HEK293 (cell line): ENCODE results near the gene GNPTAB.

Experiments used
- CTCF ChIA-PET: fragments of 350-600 bp; formaldehyde crosslinking; extraction: SDS; loops from one replicate; lab custom pipeline; 2021; ENCODE audit warnings: antibody characterized with exemption; lab: Yijun Ruan, JAX
- POLR2A ChIA-PET: fragments of 300-600 bp; formaldehyde crosslinking; extraction: SDS; loops from one replicate; lab custom pipeline; 2020; ENCODE audit warnings: antibody characterized with exemption, inconsistent platforms; lab: Yijun Ruan, JAX
- H3K27ac ChIP-seq: fragments of 200-500 bp; sonication (Bioruptor generic); 2 replicates; pipeline ENCODE4 v1.5.1; 2014; ENCODE audit warnings: low read depth, low read length, control low read depth, inconsistent platforms; ENCODE audit errors: extremely low read depth
- H3K36me3 ChIP-seq, 2 experiments: fragments of 200-500 bp in 1 of 2; sonication (Bioruptor generic) in 1 of 2; 1 replicate in 1 of 2; 2 replicates in 1 of 2; pipeline ENCODE4 v1.5.1; 2014 to 2017; ENCODE audit warnings: inconsistent platforms in 2 of 2, low read length in 2 of 2; ENCODE audit not compliant: control insufficient read depth in 2 of 2, insufficient read depth in 1 of 2
- H3K4me1 ChIP-seq: fragments of 200-500 bp; sonication (Bioruptor generic); 2 replicates; pipeline ENCODE4 v1.5.1; 2014; ENCODE audit warnings: mild to moderate bottlenecking, low read length, inconsistent platforms; ENCODE audit not compliant: control insufficient read depth, insufficient read depth
- H3K4me3 ChIP-seq: 2 replicates; pipeline ENCODE4 v1.5.1; 2011; ENCODE audit warnings: low read depth, mild to moderate bottlenecking, control low read depth, low read length, moderate library complexity
- H3K9me3 ChIP-seq: fragments of 200-500 bp; sonication (Bioruptor generic); 2 replicates; pipeline ENCODE4 v1.5.1; 2014; ENCODE audit warnings: low read depth, low read length, inconsistent platforms; ENCODE audit not compliant: control insufficient read depth, insufficient read depth
- FEZF1 ChIP-seq: fragments of 450-650 bp; formaldehyde crosslinking; IDR thresholded peaks from 2 replicates; pipeline ENCODE4 v1.5.1; 2016; ENCODE audit warnings: missing biosample characterization, missing genetic modification characterization
- GLIS2 ChIP-seq: fragments of 450-650 bp; formaldehyde crosslinking; IDR thresholded peaks from 2 replicates; pipeline ENCODE4 v1.5.1; 2016; ENCODE audit warnings: missing biosample characterization, missing genetic modification characterization
- HIC1 ChIP-seq: fragments of 450-650 bp; formaldehyde crosslinking; IDR thresholded peaks from 2 replicates; pipeline ENCODE4 v1.5.1; 2016; ENCODE audit warnings: missing biosample characterization, missing genetic modification characterization
- KLF16 ChIP-seq: fragments of 450-650 bp; formaldehyde crosslinking; IDR thresholded peaks from 2 replicates; pipeline ENCODE4 v1.5.1; 2017; ENCODE audit warnings: missing biosample characterization, missing genetic modification characterization
- MZF1 ChIP-seq: fragments of 450-650 bp; formaldehyde crosslinking; IDR thresholded peaks from 2 replicates; pipeline ENCODE4 v1.5.1; 2017; ENCODE audit warnings: missing biosample characterization, missing genetic modification characterization, borderline replicate concordance
- OSR2 ChIP-seq: fragments of 450-650 bp; formaldehyde crosslinking; IDR thresholded peaks from 2 replicates; pipeline ENCODE4 v1.5.1; 2016; ENCODE audit warnings: missing biosample characterization, missing genetic modification characterization
- PRDM6 ChIP-seq: fragments of 450-650 bp; formaldehyde crosslinking; IDR thresholded peaks from 2 replicates; pipeline ENCODE4 v1.5.1; 2017; ENCODE audit warnings: missing biosample characterization, missing genetic modification characterization
- SCRT1 ChIP-seq: fragments of 450-650 bp; formaldehyde crosslinking; IDR thresholded peaks from 2 replicates; pipeline ENCODE4 v1.5.1; 2016; ENCODE audit warnings: missing biosample characterization, missing genetic modification characterization, borderline replicate concordance
- SP7 ChIP-seq: fragments of 450-650 bp; formaldehyde crosslinking; IDR thresholded peaks from 2 replicates; pipeline ENCODE4 v1.5.1; 2016; ENCODE audit warnings: missing biosample characterization, missing genetic modification characterization
- TRIM28 ChIP-seq: IDR thresholded peaks from 2 replicates; pipeline ENCODE4 v1.6.1; 2011; ENCODE audit warnings: low read length, control low read depth, borderline replicate concordance
- ZBTB11 ChIP-seq: fragments of 450-650 bp; formaldehyde crosslinking; conservative IDR thresholded peaks from 2 replicates; pipeline ENCODE4 v1.5.1; 2016; ENCODE audit warnings: low read depth, missing biosample characterization, missing genetic modification characterization
- ZNF488 ChIP-seq: fragments of 450-650 bp; formaldehyde crosslinking; IDR thresholded peaks from 2 replicates; pipeline ENCODE4 v1.5.1; 2016; ENCODE audit warnings: missing biosample characterization, missing genetic modification characterization
- ZNF629 ChIP-seq: fragments of 450-650 bp; formaldehyde crosslinking; IDR thresholded peaks from 2 replicates; pipeline ENCODE4 v1.5.1; 2017; ENCODE audit warnings: missing biosample characterization, missing genetic modification characterization
- ZNF664 ChIP-seq: fragments of 450-650 bp; formaldehyde crosslinking; IDR thresholded peaks from 2 replicates; pipeline ENCODE4 v1.5.1; 2016; ENCODE audit warnings: missing biosample characterization, missing genetic modification characterization
- ZNF792 ChIP-seq: fragments of 450-650 bp; formaldehyde crosslinking; IDR thresholded peaks from 2 replicates; pipeline ENCODE4 v1.5.1; 2016; ENCODE audit warnings: missing biosample characterization, missing genetic modification characterization
- ZNF843 ChIP-seq: fragments of 450-650 bp; formaldehyde crosslinking; IDR thresholded peaks from 2 replicates; pipeline ENCODE4 v1.5.1; 2016; ENCODE audit warnings: missing biosample characterization, missing genetic modification characterization
- TF ChIP-seq, protein P1 (sequence below): fragments of 450-650 bp; IDR thresholded peaks from 2 replicates; pipeline ENCODE4 v1.5.1; 2018; ENCODE audit warnings: missing biosample characterization, mild to moderate bottlenecking, missing genetic modification characterization
- TF ChIP-seq, protein P2 (sequence below): fragments of 450-650 bp; formaldehyde crosslinking; IDR thresholded peaks from 2 replicates; pipeline ENCODE4 v1.5.0; 2017; ENCODE audit warnings: missing biosample characterization, missing genetic modification characterization, borderline replicate concordance

The GNPTAB gene

DNA sequence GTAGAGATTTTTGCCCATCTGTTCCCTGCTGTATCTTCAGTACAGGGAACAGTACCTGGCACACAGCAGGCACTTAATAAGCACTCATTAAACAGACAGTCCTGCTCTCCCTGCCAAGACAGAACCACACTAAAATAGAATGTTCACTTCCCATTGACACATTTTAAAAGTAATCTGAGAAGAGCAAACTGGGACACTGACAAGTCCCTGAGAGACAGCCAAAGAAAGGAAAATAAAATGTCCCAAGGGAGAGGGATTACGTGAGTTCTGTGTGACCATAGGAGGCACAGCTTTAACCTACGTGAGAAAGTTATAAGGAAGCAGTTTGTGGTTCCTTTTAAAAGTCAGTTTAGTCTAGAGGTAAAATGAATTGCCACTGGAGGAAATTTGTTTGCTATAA is 47.6 kb downstream of the GNPTAB start:
- TF ChIP-seq, protein P1, sequence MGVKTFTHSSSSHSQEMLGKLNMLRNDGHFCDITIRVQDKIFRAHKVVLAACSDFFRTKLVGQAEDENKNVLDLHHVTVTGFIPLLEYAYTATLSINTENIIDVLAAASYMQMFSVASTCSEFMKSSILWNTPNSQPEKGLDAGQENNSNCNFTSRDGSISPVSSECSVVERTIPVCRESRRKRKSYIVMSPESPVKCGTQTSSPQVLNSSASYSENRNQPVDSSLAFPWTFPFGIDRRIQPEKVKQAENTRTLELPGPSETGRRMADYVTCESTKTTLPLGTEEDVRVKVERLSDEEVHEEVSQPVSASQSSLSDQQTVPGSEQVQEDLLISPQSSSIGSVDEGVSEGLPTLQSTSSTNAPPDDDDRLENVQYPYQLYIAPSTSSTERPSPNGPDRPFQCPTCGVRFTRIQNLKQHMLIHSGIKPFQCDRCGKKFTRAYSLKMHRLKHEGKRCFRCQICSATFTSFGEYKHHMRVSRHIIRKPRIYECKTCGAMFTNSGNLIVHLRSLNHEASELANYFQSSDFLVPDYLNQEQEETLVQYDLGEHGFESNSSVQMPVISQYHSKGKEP (tag by site-specific recombination): 0 out of 2 replicates have a peak, but pooled peaks have one; percentile 37
- peak; percentile 83 for TF ChIP-seq ZNF792 (tag by site-specific recombination)
- 0 out of 2 replicates have a peak, but pooled peaks have one; percentile 21 for TF ChIP-seq HIC1 (tag by site-specific recombination)
- peak; percentile 33; the same call in 1 of the 2 replicates for TF ChIP-seq TRIM28
- no peak for TF ChIP-seq ZBTB11 (tag by site-specific recombination)
- peak; percentile 40; the same call in 1 of the 2 replicates for TF ChIP-seq ZNF629 (tag by site-specific recombination)
- TF ChIP-seq GLIS2 (tag by site-specific recombination): no peak
- 0 out of 2 replicates have a peak, but pooled peaks have one; percentile 23 for TF ChIP-seq SP7
- TF ChIP-seq PRDM6 (tag by site-specific recombination): peak; percentile 93
- TF ChIP-seq KLF16 (tag by site-specific recombination): no peak
- no peak for TF ChIP-seq ZNF488 (tag by site-specific recombination)
- peak; percentile 81 for TF ChIP-seq OSR2 (tag by site-specific recombination)
- TF ChIP-seq, protein P2, sequence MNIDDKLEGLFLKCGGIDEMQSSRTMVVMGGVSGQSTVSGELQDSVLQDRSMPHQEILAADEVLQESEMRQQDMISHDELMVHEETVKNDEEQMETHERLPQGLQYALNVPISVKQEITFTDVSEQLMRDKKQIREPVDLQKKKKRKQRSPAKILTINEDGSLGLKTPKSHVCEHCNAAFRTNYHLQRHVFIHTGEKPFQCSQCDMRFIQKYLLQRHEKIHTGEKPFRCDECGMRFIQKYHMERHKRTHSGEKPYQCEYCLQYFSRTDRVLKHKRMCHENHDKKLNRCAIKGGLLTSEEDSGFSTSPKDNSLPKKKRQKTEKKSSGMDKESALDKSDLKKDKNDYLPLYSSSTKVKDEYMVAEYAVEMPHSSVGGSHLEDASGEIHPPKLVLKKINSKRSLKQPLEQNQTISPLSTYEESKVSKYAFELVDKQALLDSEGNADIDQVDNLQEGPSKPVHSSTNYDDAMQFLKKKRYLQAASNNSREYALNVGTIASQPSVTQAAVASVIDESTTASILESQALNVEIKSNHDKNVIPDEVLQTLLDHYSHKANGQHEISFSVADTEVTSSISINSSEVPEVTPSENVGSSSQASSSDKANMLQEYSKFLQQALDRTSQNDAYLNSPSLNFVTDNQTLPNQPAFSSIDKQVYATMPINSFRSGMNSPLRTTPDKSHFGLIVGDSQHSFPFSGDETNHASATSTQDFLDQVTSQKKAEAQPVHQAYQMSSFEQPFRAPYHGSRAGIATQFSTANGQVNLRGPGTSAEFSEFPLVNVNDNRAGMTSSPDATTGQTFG (tag by site-specific recombination): no peak
- TF ChIP-seq MZF1 (tag by site-specific recombination): peak; percentile 20; the same call in 1 of the 2 replicates
- TF ChIP-seq ZNF843 (tag by site-specific recombination): peak; percentile 62; the same call in 1 of the 2 replicates
- peak; percentile 51; the same call in 1 of the 2 replicates for TF ChIP-seq ZNF664
- TF ChIP-seq FEZF1 (tag by site-specific recombination): peak; percentile 60
- TF ChIP-seq SCRT1 (tag by site-specific recombination): no peak
- H3K4me1 ChIP-seq: peaks cover 12% of the 10 kb centered on the region
- ChIA-PET CTCF (interaction anchor here (1.1 to 2.7 kb wide), 3 partner anchors 10 to 57 kb away, joined by 3 to 12 read pairs (median 4); no protein-coding TSS in a partner anchor), POLR2A (no interaction called here)
- no peak overlapping the region for H3K4me3 ChIP-seq
- H3K36me3 ChIP-seq: peaks cover 0 to 4% of the 10 kb centered on the region in 2 experiments; a peak in 1 of 3 replicates
- no peaks in the 10 kb centered on the region for H3K9me3 ChIP-seq
- H3K27ac ChIP-seq: no peak overlapping the region
